ENCODE measurements around the gene EOMES.

EOMES gene

GRCh38 chr3:27679691-27680090 lies 42.4 kb downstream of the EOMES start:
- no peak for TF ChIP-seq CTCF (conservative IDR thresholded peaks at IDR 0.05)
- TF ChIP-seq ZFX (IDR thresholded peaks at IDR 0.05): no peak
- H3K27ac ChIP-seq: no peak overlapping the region

GRCh38 chr3:27678234-27678633 lies 43.9 kb downstream of the EOMES start:
- H3K27ac ChIP-seq: no peak overlapping the region
- no peak for TF ChIP-seq CTCF (conservative IDR thresholded peaks at IDR 0.05)
- TF ChIP-seq ZFX (IDR thresholded peaks at IDR 0.05): no peak

DNA sequence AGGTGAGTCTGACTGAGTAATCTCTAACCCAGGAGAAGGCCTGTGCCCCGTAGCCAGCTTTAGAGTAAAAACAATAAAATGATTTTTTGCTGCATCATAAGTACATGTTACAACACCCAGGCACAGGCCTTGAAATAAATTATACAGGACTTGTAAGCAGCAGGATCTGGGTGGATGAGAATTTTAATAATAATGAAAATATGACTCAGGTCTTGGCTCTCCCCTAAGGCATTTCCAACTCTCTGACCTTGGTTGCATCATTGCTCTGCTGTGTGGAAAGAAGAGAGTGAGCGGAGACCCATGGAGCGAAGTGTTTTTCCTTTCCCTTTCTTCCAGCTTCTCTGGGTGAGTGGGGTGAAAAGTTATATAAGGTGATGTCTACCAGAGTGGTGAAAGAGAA lies 44.6 kb downstream of the EOMES start:
- H3K27ac ChIP-seq: no peak overlapping the region
- TF ChIP-seq CTCF (conservative IDR thresholded peaks at IDR 0.05) (no peak), ZFX (IDR thresholded peaks at IDR 0.05) (no peak)

- no peak for TF ChIP-seq CTCF (conservative IDR thresholded peaks at IDR 0.05)
- TF ChIP-seq ZFX (IDR thresholded peaks at IDR 0.05): no peak
- H3K27ac ChIP-seq: no peak overlapping the region
These were observed 46.8 kb downstream of the EOMES start for GRCh38 chr3:27675287-27675686.

DNA sequence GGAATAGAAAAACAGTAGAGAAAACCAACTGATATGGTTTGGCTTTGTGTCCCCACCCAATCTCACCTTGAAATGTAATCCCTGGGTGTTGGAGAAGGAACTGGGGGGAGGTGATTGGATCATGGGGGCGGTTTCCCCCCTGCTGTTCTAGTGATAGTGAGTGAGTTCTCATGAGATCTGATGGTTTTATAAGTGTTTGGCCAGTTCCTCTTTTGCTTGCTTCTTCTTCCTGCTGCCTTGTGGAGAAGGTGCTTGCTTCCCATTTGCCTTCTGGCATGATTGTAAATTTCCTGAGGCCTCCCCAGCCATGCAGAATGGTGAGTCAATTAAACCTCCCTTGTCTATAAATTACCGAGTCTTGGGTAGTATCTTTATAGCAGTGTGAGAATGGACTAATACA lies 48.4 kb downstream of the EOMES start:
- no peak for TF ChIP-seq CTCF (conservative IDR thresholded peaks at IDR 0.05)
- TF ChIP-seq ZFX (IDR thresholded peaks at IDR 0.05): no peak
- no peak overlapping the region for H3K27ac ChIP-seq

DNA sequence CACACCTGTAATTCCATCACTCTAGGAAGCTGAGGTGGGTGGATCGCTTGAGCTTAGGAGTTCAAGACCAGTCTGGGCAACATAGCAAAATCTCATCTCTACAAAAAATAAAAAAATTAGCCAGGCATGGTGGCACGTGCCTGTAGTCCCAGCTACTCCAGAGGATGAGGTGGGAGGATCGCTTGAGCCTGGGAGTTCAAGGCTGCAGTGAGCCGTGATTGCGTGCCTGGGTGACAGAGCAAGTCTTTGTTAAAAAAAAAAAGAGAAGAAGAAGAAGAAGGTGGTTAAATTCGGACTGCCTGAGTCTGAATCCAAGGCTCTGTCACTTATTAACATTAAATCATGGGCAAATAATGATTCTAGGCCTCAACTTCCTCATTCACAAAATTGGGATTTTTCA lies 51.0 kb downstream of the EOMES start:
- TF ChIP-seq ZFX (IDR thresholded peaks at IDR 0.05) (no peak), CTCF (conservative IDR thresholded peaks at IDR 0.05) (no peak)
- no peak overlapping the region for H3K27ac ChIP-seq

GRCh38 chr3:27670619-27671018 lies 51.5 kb downstream of the EOMES start:
- TF ChIP-seq CTCF (conservative IDR thresholded peaks at IDR 0.05): no peak
- TF ChIP-seq ZFX (IDR thresholded peaks at IDR 0.05): no peak

More at GRCh38 chr3:27670619-27671018, 51.5 kb downstream of the EOMES start:
- no peak overlapping the region for H3K27ac ChIP-seq
